Fibroblast of villous mesenchyme (primary cell): ENCODE results near the gene UBE2E3. TPM values are rescaled to one million over a fixed set of nuclear protein-coding genes. Genes with fewer than 3 reads are reported as not detected.
"Not testable (repeated sequence)": the region's sequence is repeated elsewhere in the genome, so short reads cannot be mapped to it uniquely, and the experiment has no call there.

Source experiments
- DNase-seq: peaks from one replicate; pipeline ENCODE4 v3.0.0-alpha.2; 2010; ENCODE audit warnings: low read depth
- H3K4me3 ChIP-seq: 2 replicates; pipeline ENCODE4 v1.5.1; 2011; ENCODE audit warnings: low read depth, mild to moderate bottlenecking, low read length
- total RNA-seq: library from RNA; depleted of rRNA; stranded (reverse); fragments of >200 nt; gene quantifications from 2 replicates; pipeline ENCODE4 v1.2.3, GENCODE V29; 2012
- TF ChIP-seq, protein P1 (sequence below): IDR thresholded peaks from 2 replicates; pipeline ENCODE4 v1.5.1; 2012; ENCODE audit warnings: low read depth, mild to moderate bottlenecking, low read length; ENCODE audit not compliant: insufficient read depth

The UBE2E3 gene
- 61.5 and 66.9 TPM in 2 replicates for total RNA-seq

DNA sequence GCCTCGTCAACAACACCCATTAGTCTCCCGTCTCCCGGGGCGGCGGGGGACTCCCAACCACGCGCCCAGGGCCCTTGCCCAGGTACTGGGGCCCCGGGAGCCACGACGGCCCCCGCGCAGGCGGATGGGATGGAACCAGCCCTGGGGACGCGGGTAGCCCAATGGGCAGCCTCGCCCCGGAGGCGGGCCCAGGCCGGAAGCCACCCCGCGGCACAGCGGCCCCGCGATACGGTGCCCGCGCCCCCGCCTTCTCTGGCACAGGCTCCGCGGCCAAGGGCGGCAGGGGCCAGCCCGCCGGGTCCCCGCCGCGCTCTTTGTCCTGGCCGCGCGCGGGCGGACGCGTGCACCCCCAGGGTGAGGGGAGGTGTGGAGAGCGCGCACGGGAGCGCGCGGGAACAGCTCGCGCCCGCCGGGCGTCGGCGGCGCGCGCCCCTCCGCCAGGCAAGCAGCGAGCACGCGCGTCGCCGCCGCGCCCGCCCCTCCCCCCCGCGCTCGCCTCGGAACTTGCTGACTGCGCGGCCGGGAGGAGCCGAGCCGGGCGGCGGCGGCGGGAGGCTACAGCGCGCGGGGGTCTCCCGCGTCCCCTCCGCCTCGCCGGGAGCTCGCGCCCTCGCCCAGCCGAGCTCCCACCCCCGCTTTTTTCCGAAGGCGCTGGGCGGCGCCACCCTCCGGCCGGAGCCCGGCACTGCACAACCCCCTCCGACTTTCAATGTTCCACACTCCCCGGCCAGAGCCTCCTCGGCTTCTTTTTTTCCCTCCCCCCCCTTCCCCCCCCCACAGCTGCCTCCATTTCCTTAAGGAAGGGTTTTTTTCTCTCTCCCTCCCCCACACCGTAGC, at the start of gene UBE2E3:
Gene UBE2E3 (plus strand): TSS at position 500 of the 837 bp plus-strand sequence. CDS start 1,438 bp downstream, outside the sequence.
- H3K4me3 ChIP-seq = peak within 1 kb of the TSS; percentile 92
- DNase-seq = peak; percentile 82
- TF ChIP-seq, protein P1, sequence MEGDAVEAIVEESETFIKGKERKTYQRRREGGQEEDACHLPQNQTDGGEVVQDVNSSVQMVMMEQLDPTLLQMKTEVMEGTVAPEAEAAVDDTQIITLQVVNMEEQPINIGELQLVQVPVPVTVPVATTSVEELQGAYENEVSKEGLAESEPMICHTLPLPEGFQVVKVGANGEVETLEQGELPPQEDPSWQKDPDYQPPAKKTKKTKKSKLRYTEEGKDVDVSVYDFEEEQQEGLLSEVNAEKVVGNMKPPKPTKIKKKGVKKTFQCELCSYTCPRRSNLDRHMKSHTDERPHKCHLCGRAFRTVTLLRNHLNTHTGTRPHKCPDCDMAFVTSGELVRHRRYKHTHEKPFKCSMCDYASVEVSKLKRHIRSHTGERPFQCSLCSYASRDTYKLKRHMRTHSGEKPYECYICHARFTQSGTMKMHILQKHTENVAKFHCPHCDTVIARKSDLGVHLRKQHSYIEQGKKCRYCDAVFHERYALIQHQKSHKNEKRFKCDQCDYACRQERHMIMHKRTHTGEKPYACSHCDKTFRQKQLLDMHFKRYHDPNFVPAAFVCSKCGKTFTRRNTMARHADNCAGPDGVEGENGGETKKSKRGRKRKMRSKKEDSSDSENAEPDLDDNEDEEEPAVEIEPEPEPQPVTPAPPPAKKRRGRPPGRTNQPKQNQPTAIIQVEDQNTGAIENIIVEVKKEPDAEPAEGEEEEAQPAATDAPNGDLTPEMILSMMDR = peak; percentile 66

DNA sequence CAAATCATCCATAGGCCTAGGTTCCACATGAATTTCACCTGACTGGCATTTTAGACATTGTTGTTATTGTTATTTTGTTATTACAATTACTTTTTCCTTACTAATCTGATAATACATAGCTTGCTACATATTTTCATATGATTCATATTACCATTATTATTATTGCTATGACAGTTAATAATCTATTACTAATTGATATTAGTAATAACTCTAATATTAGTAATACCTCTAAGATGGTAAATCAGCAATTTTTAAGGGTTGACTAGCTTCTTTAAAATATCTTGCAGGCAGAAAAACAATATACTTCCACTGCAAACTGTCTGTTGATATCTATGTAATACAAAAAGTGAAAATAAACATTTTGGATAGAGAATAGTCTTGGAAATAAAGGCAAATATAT, 48.6 kb upstream of the UBE2E3 start:
- TF ChIP-seq, protein P1 = no peak
- H3K4me3 ChIP-seq = no peak overlapping the region
- DNase-seq = no peak

DNA sequence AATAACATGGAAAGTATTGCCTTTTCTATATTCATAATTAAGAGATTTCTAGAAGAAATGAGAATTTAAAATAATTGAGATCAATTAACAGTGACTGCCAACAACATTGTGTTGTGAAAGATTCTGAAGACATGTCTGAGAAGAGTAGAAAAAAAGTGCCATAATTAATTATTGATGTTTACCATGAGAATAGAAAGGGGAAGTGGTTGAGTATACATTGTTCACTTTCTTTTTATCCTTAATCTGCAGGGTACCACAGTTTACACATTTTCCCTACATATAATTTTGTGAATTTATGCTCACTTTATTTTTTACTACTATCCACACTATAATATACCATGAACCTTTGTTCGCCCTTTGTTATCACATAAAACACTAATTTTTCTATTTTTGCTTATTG, 47.1 kb upstream of the UBE2E3 start:
- no peak for DNase-seq
- TF ChIP-seq, protein P1 = no peak

DNA sequence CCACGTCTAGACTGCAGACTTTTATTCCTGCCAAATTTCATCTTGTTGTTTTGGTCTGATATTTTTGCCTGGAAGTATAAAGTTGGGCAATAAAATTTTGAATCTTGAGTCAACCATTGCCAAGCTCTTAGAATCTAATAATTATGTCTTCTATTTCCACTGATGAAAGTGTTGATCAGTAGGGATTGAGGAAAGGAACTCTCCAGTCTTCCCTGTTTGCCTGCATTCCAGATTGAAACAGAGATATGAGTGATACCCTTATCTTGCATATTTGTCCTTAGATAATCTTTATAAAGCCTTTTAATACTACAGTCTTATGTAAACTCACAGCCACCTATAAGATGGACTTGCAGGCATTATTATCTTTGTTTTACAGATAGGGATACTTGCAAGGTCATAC, 45.5 kb upstream of the UBE2E3 start:
- TF ChIP-seq, protein P1 = no peak
- DNase-seq = no peak
- no peak overlapping the region for H3K4me3 ChIP-seq

More for the DNA sequence above, 47.1 kb upstream of the UBE2E3 start:
- H3K4me3 ChIP-seq = no peak overlapping the region

DNA sequence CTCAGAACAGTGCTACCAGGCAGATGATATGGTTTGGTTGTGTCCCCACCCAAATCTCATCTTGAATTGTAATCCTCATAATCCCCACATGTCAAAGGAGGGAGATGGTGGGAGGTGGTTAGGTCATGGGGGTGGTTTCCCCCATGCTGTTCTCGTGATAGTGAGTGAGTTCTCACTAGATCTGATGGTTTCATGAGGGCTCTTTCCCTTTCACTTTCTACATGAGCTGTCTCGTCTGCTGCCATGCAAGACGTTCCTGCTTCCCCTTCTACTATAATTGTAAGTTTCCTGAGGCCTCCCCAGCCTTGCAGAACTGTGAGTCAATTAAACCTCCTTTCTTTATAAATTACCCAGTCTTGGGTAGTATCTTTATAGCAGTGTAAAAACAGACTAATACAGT, 42.9 kb upstream of the UBE2E3 start:
- not testable (repeated sequence) for DNase-seq, H3K4me3 ChIP-seq

DNA sequence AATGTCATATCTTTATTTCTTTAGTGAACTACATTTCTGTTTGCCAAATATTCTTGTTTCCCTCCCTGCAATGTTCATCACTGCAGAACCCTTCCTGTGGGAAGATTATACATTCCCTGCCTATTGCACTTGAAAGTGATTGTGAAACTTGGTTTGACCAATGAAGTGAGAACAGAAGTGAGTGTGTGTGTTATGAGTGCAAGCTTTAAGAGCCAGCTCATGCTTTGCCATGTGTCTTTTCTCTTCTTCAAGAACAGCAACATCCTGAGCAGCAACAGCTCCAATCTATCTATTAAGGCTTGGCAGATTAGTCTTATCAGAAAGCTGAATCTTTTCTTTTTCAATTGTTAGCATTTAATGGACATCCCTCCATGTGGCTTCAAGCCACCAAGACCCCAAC, 42.0 kb upstream of the UBE2E3 start:
- TF ChIP-seq, protein P1 = no peak
- DNase-seq = peak; percentile 30
- no peak overlapping the region for H3K4me3 ChIP-seq

DNA sequence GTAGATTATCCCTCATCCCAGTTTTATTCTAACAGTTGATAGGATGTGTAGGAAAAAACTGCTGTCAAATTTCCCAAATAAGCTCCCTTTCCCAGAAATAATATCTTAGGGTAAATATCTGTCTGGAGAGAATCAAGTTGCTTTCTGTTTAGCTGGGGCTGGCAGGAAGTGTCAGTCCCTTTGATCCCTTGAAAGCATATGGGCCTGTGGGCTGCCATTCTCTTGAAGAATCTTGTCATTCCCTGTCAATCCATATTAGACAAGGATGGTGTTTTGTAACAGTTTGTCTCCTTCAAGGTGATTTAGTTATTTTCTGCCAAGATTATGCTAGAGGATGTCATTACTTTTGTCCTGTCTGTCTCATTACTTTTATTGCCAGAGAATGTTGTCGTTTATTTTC, 37.1 kb upstream of the UBE2E3 start:
- no peak for DNase-seq
- TF ChIP-seq, protein P1 = no peak
- H3K4me3 ChIP-seq = no peak overlapping the region
